ENCODE results near the gene MEIOC.
A peak's percentile ranks its signal among the peaks of the same experiment; 100 is the strongest.

Gene MEIOC

DNA sequence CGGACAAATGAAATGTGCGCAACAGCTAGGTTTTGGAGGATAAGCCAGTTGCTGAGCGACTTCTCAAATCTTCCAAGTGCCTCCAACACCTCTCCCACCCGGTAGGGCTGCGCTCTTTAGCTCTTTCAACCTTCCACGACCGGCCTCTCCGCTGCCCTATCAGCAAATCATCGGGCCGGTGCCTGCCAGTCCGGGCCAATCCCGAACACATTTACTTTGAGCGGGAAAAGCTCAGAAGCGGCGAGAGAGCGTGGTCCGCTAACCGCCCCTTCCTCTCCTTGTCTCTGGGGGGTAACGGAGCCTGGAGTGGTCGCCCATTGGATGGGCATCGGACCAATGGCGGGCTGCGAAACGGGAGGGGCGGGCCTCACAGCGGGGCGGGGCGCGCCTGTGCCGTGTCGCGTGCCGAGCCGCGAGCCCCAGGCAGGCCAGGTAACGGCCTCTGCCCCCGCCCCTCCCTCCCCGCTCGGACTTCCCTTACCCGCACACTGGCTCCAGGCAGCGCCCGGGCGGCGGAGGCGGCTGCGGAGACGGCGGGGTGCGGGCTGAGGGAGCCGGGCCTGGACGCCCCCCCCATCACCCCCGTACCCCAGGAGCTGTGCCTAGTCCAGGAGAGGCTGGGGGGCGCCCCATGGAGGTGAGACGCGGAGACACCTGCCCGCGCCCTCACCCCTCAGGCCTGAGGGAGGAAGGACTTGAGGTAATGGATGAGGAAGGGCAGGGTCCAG is at the start of gene MEIOC:
MEIOC (plus strand) TSS at position 486 of the 728 bp plus-strand sequence; CDS start at position 632, 146 bp downstream.
- TF ChIP-seq, protein P1, sequence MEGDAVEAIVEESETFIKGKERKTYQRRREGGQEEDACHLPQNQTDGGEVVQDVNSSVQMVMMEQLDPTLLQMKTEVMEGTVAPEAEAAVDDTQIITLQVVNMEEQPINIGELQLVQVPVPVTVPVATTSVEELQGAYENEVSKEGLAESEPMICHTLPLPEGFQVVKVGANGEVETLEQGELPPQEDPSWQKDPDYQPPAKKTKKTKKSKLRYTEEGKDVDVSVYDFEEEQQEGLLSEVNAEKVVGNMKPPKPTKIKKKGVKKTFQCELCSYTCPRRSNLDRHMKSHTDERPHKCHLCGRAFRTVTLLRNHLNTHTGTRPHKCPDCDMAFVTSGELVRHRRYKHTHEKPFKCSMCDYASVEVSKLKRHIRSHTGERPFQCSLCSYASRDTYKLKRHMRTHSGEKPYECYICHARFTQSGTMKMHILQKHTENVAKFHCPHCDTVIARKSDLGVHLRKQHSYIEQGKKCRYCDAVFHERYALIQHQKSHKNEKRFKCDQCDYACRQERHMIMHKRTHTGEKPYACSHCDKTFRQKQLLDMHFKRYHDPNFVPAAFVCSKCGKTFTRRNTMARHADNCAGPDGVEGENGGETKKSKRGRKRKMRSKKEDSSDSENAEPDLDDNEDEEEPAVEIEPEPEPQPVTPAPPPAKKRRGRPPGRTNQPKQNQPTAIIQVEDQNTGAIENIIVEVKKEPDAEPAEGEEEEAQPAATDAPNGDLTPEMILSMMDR (IDR thresholded peaks at IDR 0.05; ENCODE audit: low read depth, low read length) = no peak
- no peak within 1 kb of the TSS for H3K4me3 ChIP-seq (replicated peaks in 1 of 2; ENCODE audit: low read depth in 2 of 2, low read length in 2 of 2)
- peak in 1 of 2 donors; percentile 5 for DNase-seq (ENCODE audit: low read depth in 2 of 2)

DNA sequence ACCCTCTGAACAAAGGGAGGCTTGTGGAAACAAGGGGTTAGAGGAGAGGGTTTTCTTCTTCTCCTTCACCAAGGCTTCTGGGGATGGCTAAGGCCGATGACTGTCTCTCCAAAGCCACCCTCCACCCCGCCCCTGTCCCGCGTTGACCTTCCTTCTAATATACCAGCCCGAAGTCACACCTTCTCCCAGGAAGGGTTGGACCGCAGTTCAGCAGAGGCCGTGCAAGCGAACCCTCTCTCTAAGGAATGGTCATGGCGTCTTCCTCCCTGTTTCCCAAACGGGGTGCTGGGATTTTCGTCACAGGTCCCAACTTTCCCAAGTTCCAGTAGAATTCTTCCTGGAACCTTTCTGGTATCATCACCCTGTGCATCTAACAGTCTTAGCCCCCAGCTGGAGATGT is 49.6 kb upstream of the MEIOC start:
- TF ChIP-seq, protein P1 (IDR thresholded peaks at IDR 0.05; ENCODE audit: low read depth, low read length) = no peak
- DNase-seq (ENCODE audit: low read depth in 2 of 2) = no peak
- H3K4me3 ChIP-seq (replicated peaks in 1 of 2; ENCODE audit: low read depth in 2 of 2, low read length in 2 of 2) = no peak overlapping the region

DNA sequence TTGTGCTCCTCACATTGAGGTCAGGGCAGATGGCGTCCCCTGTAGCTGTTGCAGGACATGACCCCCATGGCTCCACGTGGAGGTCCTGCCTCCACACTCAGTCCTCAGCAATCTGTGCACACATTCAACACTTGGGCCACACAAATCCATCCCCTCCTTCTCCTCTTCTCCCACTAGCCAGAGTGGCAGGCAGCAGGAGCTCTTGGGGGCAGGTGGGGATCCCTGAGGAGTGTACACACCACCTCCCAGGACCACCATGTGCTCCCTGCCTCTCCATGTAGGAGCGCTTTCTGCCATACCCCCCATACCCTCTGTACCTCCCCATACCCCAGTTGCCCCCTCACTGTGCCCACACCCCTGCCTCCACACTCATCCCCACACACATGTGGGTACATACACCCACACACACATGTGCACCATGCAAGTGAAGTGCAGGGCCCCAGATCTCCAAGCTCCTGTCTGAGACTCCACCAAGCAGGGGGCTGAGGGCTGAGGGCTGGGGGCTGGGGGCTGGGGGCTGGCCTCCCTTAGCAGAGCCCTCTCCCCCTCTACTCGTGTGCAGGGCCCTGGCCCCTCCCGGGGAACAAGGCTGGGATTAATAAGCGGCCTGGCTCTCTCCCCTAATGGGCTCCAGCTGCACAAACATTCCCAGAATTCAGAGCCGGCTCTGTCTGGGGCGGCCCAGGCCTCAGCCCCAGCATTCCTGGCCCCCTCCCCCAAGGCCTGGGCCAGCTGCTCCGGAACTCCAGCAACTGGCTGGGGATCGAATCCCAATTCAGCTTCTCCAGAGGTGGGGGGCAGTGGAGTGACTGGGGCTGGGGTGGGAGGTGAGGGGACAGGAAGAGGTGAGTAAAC is 48.2 kb upstream of the MEIOC start:
- peak; percentile 21 to 29 for DNase-seq (ENCODE audit: low read depth in 2 of 2)
- H3K4me3 ChIP-seq (replicated peaks in 1 of 2; ENCODE audit: low read depth in 2 of 2, low read length in 2 of 2) = no peak overlapping the region
- TF ChIP-seq, protein P1 (IDR thresholded peaks at IDR 0.05; ENCODE audit: low read depth, low read length) = no peak

DNA sequence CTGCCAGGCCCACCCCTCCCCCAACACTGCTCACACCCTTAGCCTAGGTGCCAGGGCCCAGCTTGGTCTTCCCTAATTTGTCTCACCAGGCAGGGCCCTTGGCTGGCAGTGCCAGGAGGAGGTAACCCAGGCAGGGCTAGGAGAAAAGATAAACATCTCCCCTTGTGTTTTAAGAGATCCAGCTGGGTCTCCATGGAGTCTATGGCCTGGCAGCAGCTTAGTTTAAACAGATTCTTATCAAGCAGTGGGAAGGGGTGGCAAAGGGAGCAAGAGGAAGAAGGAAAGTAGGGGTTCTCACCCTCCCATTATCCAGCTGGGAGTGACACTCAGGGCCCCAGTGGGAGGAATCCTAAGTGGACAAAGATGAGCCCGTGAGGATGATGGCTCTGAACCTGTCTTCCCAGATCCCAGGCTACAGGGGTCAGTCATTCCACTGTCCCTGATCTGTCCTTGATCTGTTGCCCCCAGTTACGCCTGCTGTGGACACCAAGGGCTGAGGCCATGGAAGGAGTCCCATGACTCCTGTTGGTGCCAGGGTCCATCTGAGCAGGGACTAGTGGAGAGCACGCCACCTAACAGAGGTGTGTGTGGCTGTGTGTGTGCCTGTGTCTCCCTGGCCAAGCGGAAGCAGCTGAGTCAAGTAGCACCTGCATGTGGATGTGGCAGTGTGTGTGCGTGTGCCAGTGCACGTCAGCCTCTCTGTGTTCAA is 47.4 kb upstream of the MEIOC start:
- TF ChIP-seq, protein P1 (IDR thresholded peaks at IDR 0.05; ENCODE audit: low read depth, low read length) = no peak
- no peak for DNase-seq (ENCODE audit: low read depth in 2 of 2)
- no peak overlapping the region for H3K4me3 ChIP-seq (replicated peaks in 1 of 2; ENCODE audit: low read depth in 2 of 2, low read length in 2 of 2)

DNA sequence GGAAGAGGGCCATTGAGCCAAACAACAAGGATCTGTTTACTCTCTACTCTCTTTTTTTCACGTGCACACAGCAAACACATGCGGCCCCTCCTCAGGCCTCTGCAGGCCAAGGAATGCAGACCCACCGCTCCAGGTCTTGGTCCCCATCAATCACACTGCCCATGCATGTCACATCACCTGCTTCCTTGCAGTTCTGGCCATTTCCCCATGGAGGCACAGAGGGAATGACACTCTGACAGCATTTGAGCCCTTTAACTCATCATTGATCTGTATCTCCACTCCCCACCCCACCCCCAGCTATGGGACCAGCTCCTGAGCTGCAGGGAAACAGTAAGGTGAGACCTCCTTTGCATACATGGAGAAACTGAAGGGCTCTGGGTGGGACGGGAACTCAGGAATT is 45.9 kb upstream of the MEIOC start:
- no peak for DNase-seq (ENCODE audit: low read depth in 2 of 2)
- no peak overlapping the region for H3K4me3 ChIP-seq (replicated peaks in 1 of 2; ENCODE audit: low read depth in 2 of 2, low read length in 2 of 2)
- TF ChIP-seq, protein P1 (IDR thresholded peaks at IDR 0.05; ENCODE audit: low read depth, low read length) = no peak

DNA sequence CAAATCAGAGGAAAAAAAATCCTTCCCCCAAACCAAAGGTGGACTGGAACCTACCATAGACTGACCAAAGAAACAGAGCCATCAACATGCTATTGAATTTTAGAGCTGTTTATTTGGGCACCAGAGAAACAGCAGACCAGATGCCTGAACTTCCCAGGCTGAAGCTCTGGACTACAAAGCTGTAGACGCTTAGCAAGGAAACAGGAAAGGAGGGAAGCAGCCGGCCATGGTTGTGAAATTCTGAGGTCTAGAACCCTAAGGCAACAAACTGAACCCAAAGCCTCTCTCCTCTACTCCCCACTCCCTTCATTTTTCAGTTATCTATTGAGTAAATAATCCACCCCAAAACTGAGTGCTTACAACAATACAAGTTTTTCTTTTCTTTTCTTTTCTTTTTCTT is 45.4 kb upstream of the MEIOC start:
- TF ChIP-seq, protein P1 (IDR thresholded peaks at IDR 0.05; ENCODE audit: low read depth, low read length) = no peak
- DNase-seq (ENCODE audit: low read depth in 2 of 2) = peak; percentile 37 to 55

More for the DNA sequence above, 45.4 kb upstream of the MEIOC start:
- no peak overlapping the region for H3K4me3 ChIP-seq (replicated peaks in 1 of 2; ENCODE audit: low read depth in 2 of 2, low read length in 2 of 2)
